Measurements from ENCODE around the gene KLHL3.

The KLHL3 gene

DNA sequence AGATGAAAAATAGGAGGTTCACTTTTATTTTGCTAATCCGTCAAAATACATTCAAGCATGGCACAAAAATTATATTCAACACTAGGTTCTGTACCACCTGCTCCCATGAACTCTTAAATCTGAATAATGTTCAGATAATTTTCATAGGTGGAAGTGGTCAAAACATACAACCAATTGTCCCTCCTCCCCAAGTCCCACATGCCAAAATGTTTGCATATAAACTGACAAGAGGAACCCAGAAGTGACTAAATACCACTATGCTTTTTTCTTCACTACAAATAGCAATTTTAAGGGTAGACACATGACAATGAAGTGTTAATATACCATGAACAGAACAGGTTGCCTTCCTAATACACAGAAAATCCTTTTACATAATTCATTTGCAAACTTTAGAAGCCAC, 14.5 kb upstream of the KLHL3 start:
- H3K4me3 ChIP-seq (ENCODE audit: low read depth, low read length), result no peak overlapping the region
- no peak for TF ChIP-seq CTCF (IDR thresholded peaks at IDR 0.05; ENCODE audit: insufficient read depth, low read length, missing control alignments)
- no peak for DNase-seq (ENCODE audit: low read depth, low spot score)
- CTCF ChIA-PET, result interaction anchor here (0.7 to 22.5 kb wide), 6 partner anchors 10 to 119 kb away, joined by 3 to 748 read pairs (median 60); partner anchors contain the start of gene KLHL3
- POLR2A ChIA-PET, result no interaction called here

GRCh38 chr5:137747848-137748247, 12.0 kb upstream of the KLHL3 start:
- no peak overlapping the region for H3K4me3 ChIP-seq (ENCODE audit: low read depth, low read length)
- POLR2A ChIA-PET, result no interaction called here
- TF ChIP-seq CTCF (IDR thresholded peaks at IDR 0.05; ENCODE audit: insufficient read depth, low read length, missing control alignments), result no peak
- CTCF ChIA-PET, result interaction anchor here (6.1 to 22.5 kb wide), 3 partner anchors 10 to 116 kb away, joined by 111 to 748 read pairs (median 738); partner anchors contain the start of gene KLHL3
- no peak for DNase-seq (ENCODE audit: low read depth, low spot score)

GRCh38 chr5:137743031-137743640, 7.2 kb upstream of the KLHL3 start:
- peak; percentile 56 for TF ChIP-seq CTCF (IDR thresholded peaks at IDR 0.05; ENCODE audit: insufficient read depth, low read length, missing control alignments)
- POLR2A ChIA-PET, result no interaction called here
- no peak for DNase-seq (ENCODE audit: low read depth, low spot score)
- no peak overlapping the region for H3K4me3 ChIP-seq (ENCODE audit: low read depth, low read length)
- CTCF ChIA-PET, result interaction anchor here (0.6 to 22.5 kb wide), 24 partner anchors 6 to 940 kb away, joined by 3 to 748 read pairs (median 6); no protein-coding TSS in a partner anchor

- ChIA-PET CTCF (interaction anchor here (0.8 to 22.5 kb wide), 21 partner anchors 8 to 939 kb away, joined by 3 to 748 read pairs (median 8); no protein-coding TSS in a partner anchor), POLR2A (no interaction called here)
- DNase-seq (ENCODE audit: low read depth, low spot score), result no peak
- no peak for TF ChIP-seq CTCF (IDR thresholded peaks at IDR 0.05; ENCODE audit: insufficient read depth, low read length, missing control alignments)
- no peak overlapping the region for H3K4me3 ChIP-seq (ENCODE audit: low read depth, low read length)
Observed at GRCh38 chr5:137741718-137742117, 5.8 kb upstream of the KLHL3 start.

GRCh38 chr5:137739737-137740136, 3.8 kb upstream of the KLHL3 start:
- POLR2A ChIA-PET, result no interaction called here
- DNase-seq (ENCODE audit: low read depth, low spot score), result no peak
- TF ChIP-seq CTCF (IDR thresholded peaks at IDR 0.05; ENCODE audit: insufficient read depth, low read length, missing control alignments), result no peak
- CTCF ChIA-PET, result interaction anchor here (1.2 to 22.5 kb wide), 6 partner anchors 10 to 108 kb away, joined by 3 to 748 read pairs (median 57); no protein-coding TSS in a partner anchor
- H3K4me3 ChIP-seq (ENCODE audit: low read depth, low read length), result no peak overlapping the region

DNA sequence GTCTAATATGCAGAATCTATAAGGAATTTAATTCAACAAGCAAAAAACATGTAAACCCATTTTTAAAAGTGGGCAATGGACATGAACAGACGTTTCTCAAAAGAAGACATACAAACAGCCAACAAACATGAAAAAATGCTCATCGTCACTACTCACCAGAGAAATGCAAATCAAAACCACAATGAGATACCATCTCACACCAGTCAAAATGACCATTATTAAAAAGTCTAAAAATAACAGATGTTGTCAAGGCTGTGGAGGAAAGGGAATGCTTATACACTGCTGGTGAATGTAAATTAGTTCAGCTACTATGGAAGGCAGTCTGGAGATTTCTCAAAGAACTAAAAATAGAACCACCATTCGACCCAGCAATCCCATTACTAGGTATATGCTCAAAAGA, 3.1 kb upstream of the KLHL3 start:
- no peak for TF ChIP-seq CTCF (IDR thresholded peaks at IDR 0.05; ENCODE audit: insufficient read depth, low read length, missing control alignments)
- DNase-seq (ENCODE audit: low read depth, low spot score), result no peak
- ChIA-PET CTCF (interaction anchor here (1.4 to 22.5 kb wide), 4 partner anchors 10 to 108 kb away, joined by 3 to 748 read pairs (median 424); no protein-coding TSS in a partner anchor), POLR2A (no interaction called here)
- no peak overlapping the region for H3K4me3 ChIP-seq (ENCODE audit: low read depth, low read length)
